Measurements from ENCODE around the gene DPP6.

DNA sequence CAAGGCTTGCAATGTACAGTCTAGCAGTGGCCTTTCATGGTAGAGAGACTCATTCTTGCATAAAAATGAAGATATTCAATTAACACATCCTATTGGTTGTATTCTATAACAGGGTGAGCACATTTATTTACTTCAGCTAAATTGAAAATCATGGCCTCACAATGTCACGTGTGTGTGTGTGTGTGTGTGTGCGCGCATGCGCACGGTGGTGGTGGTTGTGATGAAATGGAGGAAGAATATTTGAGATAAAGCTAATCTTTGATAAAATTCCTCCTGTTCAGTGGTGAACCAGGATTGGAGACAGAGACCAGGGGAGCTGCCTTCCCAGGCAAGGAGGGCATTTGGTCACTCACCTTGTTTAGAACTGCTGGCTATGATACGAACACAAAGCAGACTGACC, 199.8 kb downstream of the DPP6 start:
- TF ChIP-seq, protein P1, sequence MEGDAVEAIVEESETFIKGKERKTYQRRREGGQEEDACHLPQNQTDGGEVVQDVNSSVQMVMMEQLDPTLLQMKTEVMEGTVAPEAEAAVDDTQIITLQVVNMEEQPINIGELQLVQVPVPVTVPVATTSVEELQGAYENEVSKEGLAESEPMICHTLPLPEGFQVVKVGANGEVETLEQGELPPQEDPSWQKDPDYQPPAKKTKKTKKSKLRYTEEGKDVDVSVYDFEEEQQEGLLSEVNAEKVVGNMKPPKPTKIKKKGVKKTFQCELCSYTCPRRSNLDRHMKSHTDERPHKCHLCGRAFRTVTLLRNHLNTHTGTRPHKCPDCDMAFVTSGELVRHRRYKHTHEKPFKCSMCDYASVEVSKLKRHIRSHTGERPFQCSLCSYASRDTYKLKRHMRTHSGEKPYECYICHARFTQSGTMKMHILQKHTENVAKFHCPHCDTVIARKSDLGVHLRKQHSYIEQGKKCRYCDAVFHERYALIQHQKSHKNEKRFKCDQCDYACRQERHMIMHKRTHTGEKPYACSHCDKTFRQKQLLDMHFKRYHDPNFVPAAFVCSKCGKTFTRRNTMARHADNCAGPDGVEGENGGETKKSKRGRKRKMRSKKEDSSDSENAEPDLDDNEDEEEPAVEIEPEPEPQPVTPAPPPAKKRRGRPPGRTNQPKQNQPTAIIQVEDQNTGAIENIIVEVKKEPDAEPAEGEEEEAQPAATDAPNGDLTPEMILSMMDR (IDR thresholded peaks at IDR 0.05), result no peak
- no peak for TF ChIP-seq EZH2 (IDR thresholded peaks at IDR 0.05)

Data from neural progenitor cell (in vitro differentiated cells).